Measurements from ENCODE around the gene PABPN1L.
A peak's percentile ranks its signal among the peaks of the same experiment; 100 is the strongest.

Gene PABPN1L

GRCh38 chr16:88883117-88883895, 16.8 kb upstream of the PABPN1L start:
- Mint-ChIP-seq H3K36me3 (ENCODE audit: low read depth) (peaks cover 97% of the 10 kb centered on the region), H3K9me3 (peaks cover 7% of the 10 kb centered on the region), H3K27ac (peak overlapping the region; percentile 62), H3K4me3 (no peak overlapping the region), H3K4me1 (ENCODE audit: low read depth) (peaks cover 16% of the 10 kb centered on the region), H3K27me3 (no peaks in the 10 kb centered on the region)
- intact Hi-C loops (cut with micrococcal nuclease), result no loop called here

- Mint-ChIP-seq H3K36me3 (ENCODE audit: low read depth) (peaks cover 100% of the 10 kb centered on the region), H3K4me3 (no peak overlapping the region), H3K4me1 (ENCODE audit: low read depth) (peaks cover 16% of the 10 kb centered on the region), H3K27ac (peak overlapping the region; percentile 62), H3K9me3 (peaks cover 7% of the 10 kb centered on the region), H3K27me3 (no peaks in the 10 kb centered on the region)
- intact Hi-C loops (cut with micrococcal nuclease), result no loop called here
Observed at GRCh38 chr16:88882358-88883030, 16.0 kb upstream of the PABPN1L start.

- H3K9me3 Mint-ChIP-seq, result peaks cover 7% of the 10 kb centered on the region
- peaks cover 16% of the 10 kb centered on the region for H3K4me1 Mint-ChIP-seq (ENCODE audit: low read depth)
- H3K27me3 Mint-ChIP-seq, result no peaks in the 10 kb centered on the region
- H3K4me3 Mint-ChIP-seq, result no peak overlapping the region
- intact Hi-C loops (cut with micrococcal nuclease), result no loop called here
- H3K36me3 Mint-ChIP-seq (ENCODE audit: low read depth), result peaks cover 100% of the 10 kb centered on the region
- peak overlapping the region; percentile 62 for H3K27ac Mint-ChIP-seq
Observed at GRCh38 chr16:88881675-88882357, 15.4 kb upstream of the PABPN1L start.

- no peak overlapping the region for H3K4me3 Mint-ChIP-seq
- intact Hi-C loops (cut with micrococcal nuclease), result no loop called here
- peaks cover 100% of the 10 kb centered on the region for H3K36me3 Mint-ChIP-seq (ENCODE audit: low read depth)
- no peaks in the 10 kb centered on the region for H3K27me3 Mint-ChIP-seq
- H3K4me1 Mint-ChIP-seq (ENCODE audit: low read depth), result peaks cover 16% of the 10 kb centered on the region
- peaks cover 7% of the 10 kb centered on the region for H3K9me3 Mint-ChIP-seq
- no peak overlapping the region for H3K27ac Mint-ChIP-seq
Observed at GRCh38 chr16:88881007-88881615, 14.7 kb upstream of the PABPN1L start.

GRCh38 chr16:88880226-88881006, 14.0 kb upstream of the PABPN1L start:
- intact Hi-C loops (cut with micrococcal nuclease), result no loop called here
- peaks cover 7% of the 10 kb centered on the region for H3K9me3 Mint-ChIP-seq
- no peak overlapping the region for H3K4me3 Mint-ChIP-seq
- peaks cover 16% of the 10 kb centered on the region for H3K4me1 Mint-ChIP-seq (ENCODE audit: low read depth)
- no peak overlapping the region for H3K27ac Mint-ChIP-seq
- H3K27me3 Mint-ChIP-seq, result no peaks in the 10 kb centered on the region
- H3K36me3 Mint-ChIP-seq (ENCODE audit: low read depth), result peaks cover 100% of the 10 kb centered on the region

GRCh38 chr16:88879788-88880055, 13.3 kb upstream of the PABPN1L start:
- peaks cover 7% of the 10 kb centered on the region for H3K9me3 Mint-ChIP-seq
- H3K36me3 Mint-ChIP-seq (ENCODE audit: low read depth), result peaks cover 100% of the 10 kb centered on the region
- no peak overlapping the region for H3K4me3 Mint-ChIP-seq
- peaks cover 16% of the 10 kb centered on the region for H3K4me1 Mint-ChIP-seq (ENCODE audit: low read depth)
- no peaks in the 10 kb centered on the region for H3K27me3 Mint-ChIP-seq
- intact Hi-C loops (cut with micrococcal nuclease), result no loop called here
- no peak overlapping the region for H3K27ac Mint-ChIP-seq

GRCh38 chr16:88878967-88879787, 12.7 kb upstream of the PABPN1L start:
- no peaks in the 10 kb centered on the region for H3K27me3 Mint-ChIP-seq
- intact Hi-C loops (cut with micrococcal nuclease), result no loop called here

GRCh38 chr16:88878356-88878755, 11.9 kb upstream of the PABPN1L start:
- no peak overlapping the region for H3K4me3 Mint-ChIP-seq
- H3K4me1 Mint-ChIP-seq (ENCODE audit: low read depth), result peaks cover 15% of the 10 kb centered on the region
- H3K27ac Mint-ChIP-seq, result no peak overlapping the region
- H3K9me3 Mint-ChIP-seq, result peaks cover 7% of the 10 kb centered on the region
- peaks cover 4% of the 10 kb centered on the region for H3K27me3 Mint-ChIP-seq
- peaks cover 91% of the 10 kb centered on the region for H3K36me3 Mint-ChIP-seq (ENCODE audit: low read depth)
- intact Hi-C loops (cut with micrococcal nuclease), result no loop called here

More at GRCh38 chr16:88878967-88879787, 12.7 kb upstream of the PABPN1L start:
- Mint-ChIP-seq H3K4me1 (ENCODE audit: low read depth) (peaks cover 16% of the 10 kb centered on the region), H3K9me3 (peaks cover 7% of the 10 kb centered on the region), H3K27ac (no peak overlapping the region), H3K36me3 (ENCODE audit: low read depth) (peaks cover 99% of the 10 kb centered on the region), H3K4me3 (no peak overlapping the region)

GRCh38 chr16:88877564-88878289, 11.3 kb upstream of the PABPN1L start:
- peaks cover 7% of the 10 kb centered on the region for H3K9me3 Mint-ChIP-seq
- no peak overlapping the region for H3K27ac Mint-ChIP-seq
- peaks cover 85% of the 10 kb centered on the region for H3K36me3 Mint-ChIP-seq (ENCODE audit: low read depth)
- intact Hi-C loops (cut with micrococcal nuclease), result no loop called here
- H3K27me3 Mint-ChIP-seq, result peaks cover 10% of the 10 kb centered on the region
- peaks cover 8% of the 10 kb centered on the region for H3K4me1 Mint-ChIP-seq (ENCODE audit: low read depth)
- H3K4me3 Mint-ChIP-seq, result no peak overlapping the region

GRCh38 chr16:88876942-88877526, 10.6 kb upstream of the PABPN1L start:
- peaks cover under 1% of the 10 kb centered on the region for H3K9me3 Mint-ChIP-seq
- intact Hi-C loops (cut with micrococcal nuclease), result no loop called here
- H3K4me3 Mint-ChIP-seq, result no peak overlapping the region
- peaks cover 1% of the 10 kb centered on the region for H3K4me1 Mint-ChIP-seq (ENCODE audit: low read depth)
- H3K36me3 Mint-ChIP-seq (ENCODE audit: low read depth), result peaks cover 78% of the 10 kb centered on the region
- peaks cover 16% of the 10 kb centered on the region for H3K27me3 Mint-ChIP-seq
- no peak overlapping the region for H3K27ac Mint-ChIP-seq

GRCh38 chr16:88875703-88876234, 9.3 kb upstream of the PABPN1L start:
- intact Hi-C loops (cut with micrococcal nuclease), result no loop called here
- Mint-ChIP-seq H3K36me3 (ENCODE audit: low read depth) (peaks cover 65% of the 10 kb centered on the region), H3K27me3 (peaks cover 28% of the 10 kb centered on the region), H3K27ac (no peak overlapping the region), H3K9me3 (no peaks in the 10 kb centered on the region), H3K4me3 (no peak overlapping the region), H3K4me1 (ENCODE audit: low read depth) (peaks cover 9% of the 10 kb centered on the region)
